PC-3 (cell line): ENCODE data around the gene SLC10A7. TPM values are rescaled to one million over a fixed set of nuclear protein-coding genes. Genes with fewer than 3 reads are reported as not detected.

Experiments used
- ATAC-seq: fragments of 200-7000 bp; cut with Tn5 transposase; 2 replicates; pipeline ENCODE4 v1.9.1; 2020; ENCODE audit warnings: mild to moderate bottlenecking, moderate library complexity
- BruUV-seq: library from RNA; stranded (reverse); fragments of 400-500 nt; replicated peaks from 2 replicates; lab custom pipeline; 2021; lab: Mats Ljungman, UMichigan
- CTCF ChIA-PET: fragments of 300-600 bp; sonication (Branson Sonifier 250); formaldehyde crosslinking; loops from one replicate; lab custom pipeline; 2022; ENCODE audit warnings: antibody characterized with exemption; lab: Charles Lee
- POLR2A ChIA-PET: fragments of 300-600 bp; sonication (Branson Sonifier 250); formaldehyde crosslinking; loops from one replicate; lab custom pipeline; 2022; ENCODE audit warnings: antibody characterized with exemption; ENCODE audit not compliant: unreplicated experiment; lab: Charles Lee
- DNase-seq: peaks from one replicate; pipeline ENCODE4 v3.0.0-alpha.2; 2015
- H2AFZ ChIP-seq: fragments of 300-600 bp; sonication (generic); 2 replicates; pipeline ENCODE4 v1.6.0; 2016; ENCODE audit warnings: antibody characterized with exemption, low read length
- H3F3A ChIP-seq: fragments of 300-600 bp; sonication (generic); one replicate; pipeline ENCODE4 v1.6.0; 2017; ENCODE audit warnings: antibody characterized with exemption, low read length, control low read depth, mild to moderate bottlenecking; ENCODE audit not compliant: unreplicated experiment
- H3K27ac ChIP-seq: fragments of 300-600 bp; sonication (generic); 2 replicates; pipeline ENCODE4 v1.5.1; 2016; ENCODE audit warnings: mild to moderate bottlenecking, low read length
- H3K27me3 ChIP-seq: fragments of 300-600 bp; sonication (generic); 2 replicates; pipeline ENCODE4 v1.6.1; 2016; ENCODE audit warnings: low read length, mixed read lengths
- H3K36me3 ChIP-seq: fragments of 300-600 bp; sonication (generic); 2 replicates; pipeline ENCODE4 v1.6.1; 2016; ENCODE audit warnings: low read depth, mixed run types, low read length, mixed read lengths
- H3K4me1 ChIP-seq: fragments of 300-600 bp; sonication (generic); 2 replicates; pipeline ENCODE4 v1.5.1; 2016; ENCODE audit warnings: low read length; ENCODE audit not compliant: insufficient read depth
- H3K4me2 ChIP-seq: fragments of 300-600 bp; sonication (generic); 2 replicates; pipeline ENCODE4 v1.6.0; 2016; ENCODE audit warnings: low read length
- H3K4me3 ChIP-seq: fragments of 300-600 bp; sonication (generic); 2 replicates; pipeline ENCODE4 v1.5.1; 2016; ENCODE audit warnings: mild to moderate bottlenecking, low read length, mixed read lengths
- H3K79me2 ChIP-seq: fragments of 300-600 bp; sonication (generic); 2 replicates; pipeline ENCODE4 v1.6.1; 2017; ENCODE audit warnings: low read length, mixed read lengths
- H3K9ac ChIP-seq: fragments of 300-600 bp; sonication (generic); 2 replicates; pipeline ENCODE4 v1.6.0; 2016; ENCODE audit warnings: mild to moderate bottlenecking, low read length
- H3K9me2 ChIP-seq: fragments of 300-600 bp; sonication (generic); replicated peaks from 2 replicates; pipeline ENCODE4 v1.6.1; 2016; ENCODE audit warnings: mixed run types, low read length, mixed read lengths
- H3K9me3 ChIP-seq: fragments of 300-600 bp; sonication (generic); 2 replicates; pipeline ENCODE4 v1.6.1; 2016; ENCODE audit warnings: low read length, mixed read lengths
- H4K20me1 ChIP-seq: fragments of 300-600 bp; sonication (generic); 2 replicates; pipeline ENCODE4 v1.6.1; 2016; ENCODE audit warnings: low read length, mixed read lengths
- CTCF ChIP-seq: fragments of 300-600 bp; sonication (generic); conservative IDR thresholded peaks from 2 replicates; pipeline ENCODE4 v1.5.1; 2017; ENCODE audit warnings: antibody characterized with exemption, low read depth, mild to moderate bottlenecking, low read length
- EZH2 ChIP-seq: fragments of 300-600 bp; sonication (generic); IDR thresholded peaks from one replicate; pipeline ENCODE4 v1.6.1; 2017; ENCODE audit warnings: antibody characterized with exemption, mild to moderate bottlenecking, low read length; ENCODE audit not compliant: unreplicated experiment
- EZH2phosphoT487 ChIP-seq: fragments of 300-600 bp; sonication (generic); IDR thresholded peaks from 2 replicates; pipeline ENCODE4 v1.6.1; 2018; ENCODE audit warnings: mild to moderate bottlenecking, antibody characterized with exemption, low read length, borderline replicate concordance
- intact Hi-C: fragments of 100-400 bp; cut with micrococcal nuclease; formaldehyde crosslinking; loops from 2 replicates; pipeline ENCODE4 v1.9.0; 2023
- total RNA-seq: library from RNA; depleted of rRNA; stranded (reverse); fragments of >200 nt; gene quantifications from 2 replicates; pipeline ENCODE4 v1.2.3, GENCODE V29; 2014

The SLC10A7 gene
- total RNA-seq, 1 experiment from 2014 or later: 9.1 TPM

GRCh38 chr4:146485968-146486367 lies 35.8 kb downstream of the SLC10A7 start:
- Histone ChIP-seq H2AFZ (no peak overlapping the region), H3K27ac (no peak overlapping the region), H3K79me2 (no peaks in the 10 kb centered on the region), H4K20me1 (no peaks in the 10 kb centered on the region), H3F3A (no peaks in the 10 kb centered on the region), H3K9me2 (no peaks in the 10 kb centered on the region), H3K36me3 (peaks cover 6% of the 10 kb centered on the region; the same call in 1 of the 2 replicates), H3K9ac (no peak overlapping the region), H3K4me1 (no peaks in the 10 kb centered on the region), H3K4me2 (no peak overlapping the region), H3K9me3 (no peaks in the 10 kb centered on the region), H3K4me3 (no peak overlapping the region), H3K27me3 (no peaks in the 10 kb centered on the region)
- no TSS peak for BruUV-seq
- TF ChIP-seq EZH2phosphoT487: no peak
- no peak for TF ChIP-seq CTCF
- TF ChIP-seq EZH2: no peak
- ChIA-PET POLR2A (no interaction called here), CTCF (no interaction called here)
- DNase-seq (no peak), ATAC-seq (no peak)
- intact Hi-C loops: no loop called here

GRCh38 chr4:146482788-146483187 lies 39.0 kb downstream of the SLC10A7 start:
- H2AFZ ChIP-seq: no peak overlapping the region
- intact Hi-C loops: no loop called here
- ATAC-seq (no peak), DNase-seq (no peak)
- BruUV-seq: no TSS peak
- no peaks in the 10 kb centered on the region for H3K79me2 ChIP-seq
- H3K27me3 ChIP-seq: no peaks in the 10 kb centered on the region
- no peak overlapping the region for H3K27ac ChIP-seq
- ChIA-PET POLR2A (no interaction called here), CTCF (no interaction called here)
- H3K4me2 ChIP-seq: no peak overlapping the region
- TF ChIP-seq EZH2phosphoT487: no peak
- no peak for TF ChIP-seq CTCF
- no peak for TF ChIP-seq EZH2
- H3K4me3 ChIP-seq: no peak overlapping the region
- no peaks in the 10 kb centered on the region for H3K9me3 ChIP-seq
- peaks cover 6% of the 10 kb centered on the region; the same call in 1 of the 2 replicates for H3K36me3 ChIP-seq
- H3K4me1 ChIP-seq: no peaks in the 10 kb centered on the region
- H3F3A ChIP-seq: no peaks in the 10 kb centered on the region
- no peak overlapping the region for H3K9ac ChIP-seq
- no peaks in the 10 kb centered on the region for H3K9me2 ChIP-seq
- no peaks in the 10 kb centered on the region for H4K20me1 ChIP-seq

GRCh38 chr4:146481246-146481645 lies 40.5 kb downstream of the SLC10A7 start:
- no peaks in the 10 kb centered on the region for H3F3A ChIP-seq
- H3K36me3 ChIP-seq: peaks cover 6% of the 10 kb centered on the region; the same call in 1 of the 2 replicates
- H3K79me2 ChIP-seq: no peaks in the 10 kb centered on the region
- no peak overlapping the region for H3K9ac ChIP-seq
- no peak for DNase-seq
- H3K9me2 ChIP-seq: no peaks in the 10 kb centered on the region
- no peaks in the 10 kb centered on the region for H3K9me3 ChIP-seq
- H4K20me1 ChIP-seq: no peaks in the 10 kb centered on the region
- no peak overlapping the region for H2AFZ ChIP-seq
- ChIA-PET CTCF (no interaction called here), POLR2A (no interaction called here)
- H3K27me3 ChIP-seq: no peaks in the 10 kb centered on the region
- H3K4me3 ChIP-seq: no peak overlapping the region
- H3K4me2 ChIP-seq: no peak overlapping the region
- no peak overlapping the region for H3K27ac ChIP-seq
- BruUV-seq: no TSS peak
- intact Hi-C loops: no loop called here
- no peak for ATAC-seq
- TF ChIP-seq EZH2 (no peak), CTCF (no peak), EZH2phosphoT487 (no peak)
- H3K4me1 ChIP-seq: no peaks in the 10 kb centered on the region
